Measurements from ENCODE around the gene DIP2C.
"Not testable (repeated sequence)": the region's sequence is repeated elsewhere in the genome, so short reads cannot be mapped to it uniquely, and the experiment has no call there.

The DIP2C gene

GRCh38 chr10:637221-637620 is 52.2 kb downstream of the DIP2C start:
- no peak overlapping the region for H3K9ac ChIP-seq (ENCODE audit: low read depth, low read length)
- H3K4me3 ChIP-seq (ENCODE audit: low read length) = no peak overlapping the region
- H3K27me3 ChIP-seq (ENCODE audit: control insufficient read depth, insufficient read depth, low read length) = no peaks in the 10 kb centered on the region
- H3K4me1 ChIP-seq (ENCODE audit: control insufficient read depth, insufficient read depth, low read length) = peaks cover 6% of the 10 kb centered on the region
- H3K9me3 ChIP-seq (replicated peaks; ENCODE audit: low read length) = no peaks in the 10 kb centered on the region
- H3K36me3 ChIP-seq (ENCODE audit: insufficient read depth, low read length) = no peaks in the 10 kb centered on the region
- H3K4me2 ChIP-seq (ENCODE audit: low read length) = no peak overlapping the region

- Histone ChIP-seq H3K9ac (ENCODE audit: low read depth, low read length) (no peak overlapping the region), H3K27me3 (ENCODE audit: control insufficient read depth, insufficient read depth, low read length) (no peaks in the 10 kb centered on the region), H3K36me3 (ENCODE audit: insufficient read depth, low read length) (no peaks in the 10 kb centered on the region), H3K9me3 (replicated peaks; ENCODE audit: low read length) (no peaks in the 10 kb centered on the region), H3K4me3 (ENCODE audit: low read length) (no peak overlapping the region), H3K4me2 (ENCODE audit: low read length) (no peak overlapping the region), H3K4me1 (ENCODE audit: control insufficient read depth, insufficient read depth, low read length) (peaks cover 6% of the 10 kb centered on the region)
Measured at GRCh38 chr10:636769-637168, 52.7 kb downstream of the DIP2C start.

GRCh38 chr10:636016-636730 is 53.3 kb downstream of the DIP2C start:
- Histone ChIP-seq H3K9me3 (replicated peaks; ENCODE audit: low read length) (no peaks in the 10 kb centered on the region), H3K27me3 (ENCODE audit: control insufficient read depth, insufficient read depth, low read length) (no peaks in the 10 kb centered on the region), H3K4me3 (ENCODE audit: low read length) (no peak overlapping the region), H3K4me1 (ENCODE audit: control insufficient read depth, insufficient read depth, low read length) (peaks cover 6% of the 10 kb centered on the region), H3K36me3 (ENCODE audit: insufficient read depth, low read length) (no peaks in the 10 kb centered on the region), H3K9ac (ENCODE audit: low read depth, low read length) (no peak overlapping the region), H3K4me2 (ENCODE audit: low read length) (no peak overlapping the region)

GRCh38 chr10:635088-635861 is 54.2 kb downstream of the DIP2C start:
- Histone ChIP-seq H3K36me3 (ENCODE audit: insufficient read depth, low read length) (no peaks in the 10 kb centered on the region), H3K9ac (ENCODE audit: low read depth, low read length) (no peak overlapping the region), H3K4me3 (ENCODE audit: low read length) (no peak overlapping the region), H3K27me3 (ENCODE audit: control insufficient read depth, insufficient read depth, low read length) (no peaks in the 10 kb centered on the region), H3K4me1 (ENCODE audit: control insufficient read depth, insufficient read depth, low read length) (peaks cover 9% of the 10 kb centered on the region), H3K9me3 (replicated peaks; ENCODE audit: low read length) (no peaks in the 10 kb centered on the region), H3K4me2 (ENCODE audit: low read length) (no peak overlapping the region)

- Histone ChIP-seq H3K27me3 (ENCODE audit: control insufficient read depth, insufficient read depth, low read length) (no peaks in the 10 kb centered on the region), H3K4me3 (ENCODE audit: low read length) (no peak overlapping the region), H3K4me1 (ENCODE audit: control insufficient read depth, insufficient read depth, low read length) (peaks cover 9% of the 10 kb centered on the region), H3K36me3 (ENCODE audit: insufficient read depth, low read length) (no peaks in the 10 kb centered on the region), H3K9ac (ENCODE audit: low read depth, low read length) (no peak overlapping the region), H3K9me3 (replicated peaks; ENCODE audit: low read length) (no peaks in the 10 kb centered on the region), H3K4me2 (ENCODE audit: low read length) (no peak overlapping the region)
Measured at GRCh38 chr10:634256-634655, 55.2 kb downstream of the DIP2C start.

GRCh38 chr10:633279-634245 is 55.9 kb downstream of the DIP2C start:
- H3K4me2 ChIP-seq (ENCODE audit: low read length) = no peak overlapping the region
- peaks cover 9% of the 10 kb centered on the region for H3K4me1 ChIP-seq (ENCODE audit: control insufficient read depth, insufficient read depth, low read length)
- no peak overlapping the region for H3K9ac ChIP-seq (ENCODE audit: low read depth, low read length)
- H3K36me3 ChIP-seq (ENCODE audit: insufficient read depth, low read length) = no peaks in the 10 kb centered on the region
- H3K27me3 ChIP-seq (ENCODE audit: control insufficient read depth, insufficient read depth, low read length) = no peaks in the 10 kb centered on the region
- no peak overlapping the region for H3K4me3 ChIP-seq (ENCODE audit: low read length)
- no peaks in the 10 kb centered on the region for H3K9me3 ChIP-seq (replicated peaks; ENCODE audit: low read length)

- H3K36me3 ChIP-seq (ENCODE audit: insufficient read depth, low read length); H3K4me1 ChIP-seq (ENCODE audit: control insufficient read depth, insufficient read depth, low read length); H3K9me3 ChIP-seq (replicated peaks; ENCODE audit: low read length); H3K9ac ChIP-seq (ENCODE audit: low read depth, low read length); H3K4me2 ChIP-seq (ENCODE audit: low read length); H3K27me3 ChIP-seq (ENCODE audit: control insufficient read depth, insufficient read depth, low read length); H3K4me3 ChIP-seq (ENCODE audit: low read length): not testable (repeated sequence)
Measured at GRCh38 chr10:632807-633177, 56.7 kb downstream of the DIP2C start.

- not testable (repeated sequence) for H3K27me3 ChIP-seq (ENCODE audit: control insufficient read depth, insufficient read depth, low read length); H3K9me3 ChIP-seq (replicated peaks; ENCODE audit: low read length); H3K9ac ChIP-seq (ENCODE audit: low read depth, low read length); H3K4me1 ChIP-seq (ENCODE audit: control insufficient read depth, insufficient read depth, low read length); H3K4me3 ChIP-seq (ENCODE audit: low read length); H3K4me2 ChIP-seq (ENCODE audit: low read length); H3K36me3 ChIP-seq (ENCODE audit: insufficient read depth, low read length)
Measured at GRCh38 chr10:632155-632806, 57.2 kb downstream of the DIP2C start.

- no peak overlapping the region for H3K4me3 ChIP-seq (ENCODE audit: low read length)
- H3K4me2 ChIP-seq (ENCODE audit: low read length) = no peak overlapping the region
Measured at GRCh38 chr10:631266-631665, 58.2 kb downstream of the DIP2C start.

GRCh38 chr10:630581-631073 is 58.8 kb downstream of the DIP2C start:
- H3K9me3 ChIP-seq (replicated peaks; ENCODE audit: low read length) = no peaks in the 10 kb centered on the region
- H3K4me3 ChIP-seq (ENCODE audit: low read length) = no peak overlapping the region
- H3K4me1 ChIP-seq (ENCODE audit: control insufficient read depth, insufficient read depth, low read length) = peaks cover 15% of the 10 kb centered on the region
- no peak overlapping the region for H3K9ac ChIP-seq (ENCODE audit: low read depth, low read length)
- no peaks in the 10 kb centered on the region for H3K36me3 ChIP-seq (ENCODE audit: insufficient read depth, low read length)
- no peak overlapping the region for H3K4me2 ChIP-seq (ENCODE audit: low read length)
- no peaks in the 10 kb centered on the region for H3K27me3 ChIP-seq (ENCODE audit: control insufficient read depth, insufficient read depth, low read length)

More at GRCh38 chr10:631266-631665, 58.2 kb downstream of the DIP2C start:
- no peaks in the 10 kb centered on the region for H3K36me3 ChIP-seq (ENCODE audit: insufficient read depth, low read length)
- H3K9me3 ChIP-seq (replicated peaks; ENCODE audit: low read length) = no peaks in the 10 kb centered on the region
- H3K9ac ChIP-seq (ENCODE audit: low read depth, low read length) = no peak overlapping the region
- H3K27me3 ChIP-seq (ENCODE audit: control insufficient read depth, insufficient read depth, low read length) = no peaks in the 10 kb centered on the region
- peaks cover 9% of the 10 kb centered on the region for H3K4me1 ChIP-seq (ENCODE audit: control insufficient read depth, insufficient read depth, low read length)
